Measurements from ENCODE around the gene SLCO2B1.

GRCh38 chr11:75118577-75118976, 32.3 kb upstream of the SLCO2B1 start:
- TF ChIP-seq EP300 (IDR thresholded peaks at IDR 0.05) (no peak), CTCF (IDR thresholded peaks at IDR 0.05) (no peak), POLR2AphosphoS5 (IDR thresholded peaks at IDR 0.05) (no peak)

Measured in upper lobe of left lung (tissue), 4 donors.